Fibroblast of lung (primary cell): Measurements from ENCODE around the gene RAB36.

Experiments
- EZH2 ChIP-seq: IDR thresholded peaks from 2 replicates; pipeline ENCODE4 v1.5.1; 2012; ENCODE audit warnings: low read length, control low read depth, mild to moderate bottlenecking; ENCODE audit errors: missing control alignments
- TF ChIP-seq, protein P1 (sequence below), 2 donors: IDR thresholded peaks in 1 of 2; conservative IDR thresholded peaks in 1 of 2; 1 replicate in 1 of 2; 2 replicates in 1 of 2; pipeline ENCODE4 v1.5.1; 2011 to 2012; ENCODE audit warnings: low read length in 2 of 2, control low read depth in 1 of 2, inconsistent platforms in 1 of 2, low read depth in 1 of 2, mild to moderate bottlenecking in 1 of 2

DNA sequence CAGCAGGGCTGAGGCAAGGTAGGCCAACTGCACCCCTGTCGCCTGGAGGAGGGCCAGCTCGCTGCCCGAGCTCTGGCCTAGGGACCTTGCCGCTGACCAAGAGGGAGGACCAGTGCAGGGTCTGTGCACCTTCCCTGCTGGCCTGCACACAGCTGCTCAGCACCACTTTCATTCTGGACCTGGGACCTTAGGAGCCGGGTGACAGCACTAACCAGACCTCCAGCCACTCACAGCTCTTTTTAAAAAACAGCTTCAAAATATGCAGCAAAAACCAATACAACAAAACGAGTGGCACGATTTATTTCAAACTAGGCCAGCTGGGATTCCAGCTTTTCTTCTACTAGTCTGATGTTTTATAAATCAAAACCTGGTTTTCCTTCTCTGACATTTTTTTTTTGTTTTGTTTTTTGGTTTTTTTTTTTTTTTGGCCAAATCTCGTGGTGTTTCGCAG, 21.4 kb upstream of the RAB36 start:
- TF ChIP-seq, protein P1, sequence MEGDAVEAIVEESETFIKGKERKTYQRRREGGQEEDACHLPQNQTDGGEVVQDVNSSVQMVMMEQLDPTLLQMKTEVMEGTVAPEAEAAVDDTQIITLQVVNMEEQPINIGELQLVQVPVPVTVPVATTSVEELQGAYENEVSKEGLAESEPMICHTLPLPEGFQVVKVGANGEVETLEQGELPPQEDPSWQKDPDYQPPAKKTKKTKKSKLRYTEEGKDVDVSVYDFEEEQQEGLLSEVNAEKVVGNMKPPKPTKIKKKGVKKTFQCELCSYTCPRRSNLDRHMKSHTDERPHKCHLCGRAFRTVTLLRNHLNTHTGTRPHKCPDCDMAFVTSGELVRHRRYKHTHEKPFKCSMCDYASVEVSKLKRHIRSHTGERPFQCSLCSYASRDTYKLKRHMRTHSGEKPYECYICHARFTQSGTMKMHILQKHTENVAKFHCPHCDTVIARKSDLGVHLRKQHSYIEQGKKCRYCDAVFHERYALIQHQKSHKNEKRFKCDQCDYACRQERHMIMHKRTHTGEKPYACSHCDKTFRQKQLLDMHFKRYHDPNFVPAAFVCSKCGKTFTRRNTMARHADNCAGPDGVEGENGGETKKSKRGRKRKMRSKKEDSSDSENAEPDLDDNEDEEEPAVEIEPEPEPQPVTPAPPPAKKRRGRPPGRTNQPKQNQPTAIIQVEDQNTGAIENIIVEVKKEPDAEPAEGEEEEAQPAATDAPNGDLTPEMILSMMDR (conservative IDR thresholded peaks at IDR 0.05 in 1 of 2, IDR thresholded peaks at IDR 0.05 in 1 of 2; ENCODE audit: low read depth in 1 of 2, low read length in 2 of 2): no peak
- TF ChIP-seq EZH2: no peak
